PC-3 (cell line): ENCODE data around the gene KIAA1549.

Experiments
- EZH2 ChIP-seq: fragments of 300-600 bp; sonication (generic); IDR thresholded peaks from one replicate; pipeline ENCODE4 v1.6.1; 2017; ENCODE audit warnings: antibody characterized with exemption, mild to moderate bottlenecking, low read length; ENCODE audit not compliant: unreplicated experiment
- TF ChIP-seq, protein P1 (sequence below): fragments of 300-600 bp; sonication (generic); conservative IDR thresholded peaks from 2 replicates; pipeline ENCODE4 v1.5.1; 2017; ENCODE audit warnings: antibody characterized with exemption, low read depth, mild to moderate bottlenecking, low read length

DNA sequence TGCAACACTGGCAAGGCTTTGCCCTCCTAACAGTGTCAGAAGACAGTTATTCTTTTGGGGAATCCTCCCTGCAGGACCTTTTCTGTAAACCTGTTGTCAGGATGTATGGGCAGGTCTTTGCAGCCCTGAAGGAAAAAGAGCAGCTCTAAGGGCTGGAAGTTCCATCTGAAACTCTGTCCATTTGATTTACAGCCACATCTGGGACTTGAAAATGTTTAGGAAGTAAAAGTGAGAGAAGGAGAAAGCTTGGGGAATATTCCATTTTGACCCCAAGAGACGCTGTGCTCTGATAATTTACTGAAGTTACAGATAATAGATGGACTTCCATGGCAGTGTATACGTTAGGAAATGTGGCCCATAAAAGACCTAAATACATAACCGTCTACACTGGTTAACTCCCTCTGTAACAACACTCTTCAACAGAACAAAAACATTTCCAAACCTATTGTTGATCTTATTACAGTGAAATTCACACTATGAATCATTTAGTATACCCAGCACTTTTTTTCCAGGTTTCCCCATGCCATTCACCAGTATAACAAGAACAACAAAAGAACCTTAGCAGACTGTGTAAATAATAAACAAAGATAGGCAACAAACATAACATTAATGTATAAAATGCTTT lies 89.1 kb downstream of the KIAA1549 start:
- no peak for TF ChIP-seq EZH2
- TF ChIP-seq, protein P1, sequence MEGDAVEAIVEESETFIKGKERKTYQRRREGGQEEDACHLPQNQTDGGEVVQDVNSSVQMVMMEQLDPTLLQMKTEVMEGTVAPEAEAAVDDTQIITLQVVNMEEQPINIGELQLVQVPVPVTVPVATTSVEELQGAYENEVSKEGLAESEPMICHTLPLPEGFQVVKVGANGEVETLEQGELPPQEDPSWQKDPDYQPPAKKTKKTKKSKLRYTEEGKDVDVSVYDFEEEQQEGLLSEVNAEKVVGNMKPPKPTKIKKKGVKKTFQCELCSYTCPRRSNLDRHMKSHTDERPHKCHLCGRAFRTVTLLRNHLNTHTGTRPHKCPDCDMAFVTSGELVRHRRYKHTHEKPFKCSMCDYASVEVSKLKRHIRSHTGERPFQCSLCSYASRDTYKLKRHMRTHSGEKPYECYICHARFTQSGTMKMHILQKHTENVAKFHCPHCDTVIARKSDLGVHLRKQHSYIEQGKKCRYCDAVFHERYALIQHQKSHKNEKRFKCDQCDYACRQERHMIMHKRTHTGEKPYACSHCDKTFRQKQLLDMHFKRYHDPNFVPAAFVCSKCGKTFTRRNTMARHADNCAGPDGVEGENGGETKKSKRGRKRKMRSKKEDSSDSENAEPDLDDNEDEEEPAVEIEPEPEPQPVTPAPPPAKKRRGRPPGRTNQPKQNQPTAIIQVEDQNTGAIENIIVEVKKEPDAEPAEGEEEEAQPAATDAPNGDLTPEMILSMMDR, result no peak
